ENCODE measurements around the gene GPR17. TPM values are rescaled to one million over a fixed set of nuclear protein-coding genes. Genes with fewer than 3 reads are reported as not detected.

The GPR17 gene
- polyA plus RNA-seq, 1 donor (not counting 4 experiments of a cell fraction or from before 2014, with no cell fraction given), result not detected

- no peak overlapping the region for H2AFZ ChIP-seq (ENCODE audit: control insufficient read depth, low read length)
- dilution Hi-C loops (cut with MboI; ENCODE audit: extremely low pct_ligation_motif_present, low sequenced_read_pairs), result no loop called here
These were observed 13.9 kb upstream of the GPR17 start for GRCh38 chr2:127631997-127632581.

GRCh38 chr2:127632592-127633489, 13.1 kb upstream of the GPR17 start:
- Histone ChIP-seq H3K36me3 (ENCODE audit: control insufficient read depth in 2 of 2, extremely low read depth in 1 of 2, insufficient read depth in 2 of 2, low read length in 2 of 2) (no peaks in the 10 kb centered on the region), H3K4me2 (ENCODE audit: control insufficient read depth, extremely low read depth, insufficient read depth, low read depth, low read length) (no peak overlapping the region), H3K27ac (ENCODE audit: control insufficient read depth, insufficient read depth, low read length) (no peak overlapping the region), H2AFZ (ENCODE audit: control insufficient read depth, low read length) (no peak overlapping the region), H3K9me1 (ENCODE audit: control insufficient read depth, extremely low read depth, insufficient read depth, low read length) (no peaks in the 10 kb centered on the region), H3K9me3 (ENCODE audit: control insufficient read depth, low read depth, low read length) (no peaks in the 10 kb centered on the region), H3K79me2 (ENCODE audit: control insufficient read depth, insufficient read depth, low read length) (no peaks in the 10 kb centered on the region), H3K27me3 (ENCODE audit: control insufficient read depth, extremely low read depth, insufficient read depth, low read length) (no peaks in the 10 kb centered on the region), H3K9ac (ENCODE audit: control insufficient read depth, extremely low read depth, insufficient read depth, low read length) (no peak overlapping the region), H4K20me1 (ENCODE audit: control insufficient read depth, extremely low read depth, insufficient read depth, low read length) (no peaks in the 10 kb centered on the region), H3K4me1 (ENCODE audit: control insufficient read depth, extremely low read depth, insufficient read depth, low read length) (peaks cover 9% of the 10 kb centered on the region), H3K4me3 (ENCODE audit: control insufficient read depth in 2 of 3, extremely low read depth in 1 of 3, insufficient read depth in 2 of 3, low read depth in 1 of 3, low read length in 3 of 3) (no peak overlapping the region)
- FAIRE-seq (no peak), DNase-seq (ENCODE audit: low read depth, low spot score) (no peak)
- dilution Hi-C loops (cut with MboI; ENCODE audit: extremely low pct_ligation_motif_present, low sequenced_read_pairs), result no loop called here
- no peak for TF ChIP-seq EZH2 (IDR thresholded peaks at IDR 0.05; ENCODE audit: low read length)
- no peak for TF ChIP-seq CTCF (optimal IDR thresholded peaks at IDR 0.05 in 1 of 3, IDR thresholded peaks at IDR 0.05 in 1 of 3, conservative IDR thresholded peaks at IDR 0.05 in 1 of 3; ENCODE audit: extremely low read depth in 1 of 3, insufficient read depth in 2 of 3, low read length in 3 of 3)

More at GRCh38 chr2:127631997-127632581, 13.9 kb upstream of the GPR17 start:
- Histone ChIP-seq H3K4me2 (ENCODE audit: control insufficient read depth, extremely low read depth, insufficient read depth, low read depth, low read length) (no peak overlapping the region), H3K36me3 (ENCODE audit: control insufficient read depth in 2 of 2, extremely low read depth in 1 of 2, insufficient read depth in 2 of 2, low read length in 2 of 2) (no peaks in the 10 kb centered on the region), H3K27me3 (ENCODE audit: control insufficient read depth, extremely low read depth, insufficient read depth, low read length) (no peaks in the 10 kb centered on the region), H3K9me1 (ENCODE audit: control insufficient read depth, extremely low read depth, insufficient read depth, low read length) (no peaks in the 10 kb centered on the region), H3K4me3 (ENCODE audit: control insufficient read depth in 2 of 3, extremely low read depth in 1 of 3, insufficient read depth in 2 of 3, low read depth in 1 of 3, low read length in 3 of 3) (no peak overlapping the region), H3K9ac (ENCODE audit: control insufficient read depth, extremely low read depth, insufficient read depth, low read length) (no peak overlapping the region), H3K27ac (ENCODE audit: control insufficient read depth, insufficient read depth, low read length) (no peak overlapping the region), H3K9me3 (ENCODE audit: control insufficient read depth, low read depth, low read length) (no peaks in the 10 kb centered on the region), H3K4me1 (ENCODE audit: control insufficient read depth, extremely low read depth, insufficient read depth, low read length) (peaks cover 1% of the 10 kb centered on the region), H4K20me1 (ENCODE audit: control insufficient read depth, extremely low read depth, insufficient read depth, low read length) (no peaks in the 10 kb centered on the region), H3K79me2 (ENCODE audit: control insufficient read depth, insufficient read depth, low read length) (no peaks in the 10 kb centered on the region)
- FAIRE-seq, result no peak
- DNase-seq (ENCODE audit: low read depth, low spot score), result no peak
- TF ChIP-seq EZH2 (IDR thresholded peaks at IDR 0.05; ENCODE audit: low read length) (no peak), CTCF (optimal IDR thresholded peaks at IDR 0.05 in 1 of 3, IDR thresholded peaks at IDR 0.05 in 1 of 3, conservative IDR thresholded peaks at IDR 0.05 in 1 of 3; ENCODE audit: extremely low read depth in 1 of 3, insufficient read depth in 2 of 3, low read length in 3 of 3) (no peak)

All from keratinocyte (primary cell).